Activated CD4-positive, alpha-beta T cell treated with anti-CD3 and anti-CD28 coated beads, Interleukin-2, amount 50 U/mL, for 48 hours (primary cell): ENCODE measurements around the gene BABAM1.
"Not testable (repeated sequence)": the region's sequence is repeated elsewhere in the genome, so short reads cannot be mapped to it uniquely, and the experiment has no call there.

ENCODE experiments used
- DNase-seq, 2 experiments: peaks; one replicate each; pipeline ENCODE4 v3.0.0-alpha.2; 2020

The BABAM1 gene

GRCh38 chr19:17275441-17276175 lies 8.4 kb downstream of the BABAM1 start:
- DNase-seq = no peak

GRCh38 chr19:17279436-17279835 lies 12.2 kb downstream of the BABAM1 start:
- no peak for DNase-seq

GRCh38 chr19:17281391-17282304 lies 14.4 kb downstream of the BABAM1 start, which contains the start of gene ANKLE1:
Gene ANKLE1, plus strand, starts transcription at chr19:17281901. Its CDS starts 20 bp downstream, at chr19:17281921.
- peak; percentile 67 to 71 for DNase-seq

- DNase-seq = peak; percentile 87 to 89
Measured at GRCh38 chr19:17282488-17283125, 15.4 kb downstream of the BABAM1 start.

- DNase-seq = no peak
Measured at GRCh38 chr19:17283504-17283996, 16.3 kb downstream of the BABAM1 start.

GRCh38 chr19:17285415-17286135 lies 18.3 kb downstream of the BABAM1 start:
- DNase-seq = no peak

GRCh38 chr19:17286263-17286662 lies 19.0 kb downstream of the BABAM1 start:
- no peak for DNase-seq

- no peak for DNase-seq
Measured at GRCh38 chr19:17286752-17287151, 19.5 kb downstream of the BABAM1 start.

GRCh38 chr19:17289489-17289888 lies 22.2 kb downstream of the BABAM1 start:
- peak; percentile 68 to 73 for DNase-seq

GRCh38 chr19:17292301-17293074 lies 25.2 kb downstream of the BABAM1 start:
- peak; percentile 83 to 86 for DNase-seq

- DNase-seq = no peak
Measured at GRCh38 chr19:17293605-17294004, 26.4 kb downstream of the BABAM1 start.

GRCh38 chr19:17294051-17294891 lies 27.0 kb downstream of the BABAM1 start:
- peak; percentile 70 to 73 for DNase-seq

- DNase-seq = not testable (repeated sequence)
Measured at GRCh38 chr19:17295551-17295950, 28.3 kb downstream of the BABAM1 start.

GRCh38 chr19:17296273-17296672 lies 29.0 kb downstream of the BABAM1 start:
- DNase-seq = peak in 1 of 2 experiments; percentile 24

- no peak for DNase-seq
Measured at GRCh38 chr19:17296976-17297375, 29.7 kb downstream of the BABAM1 start.

- DNase-seq = no peak
Measured at GRCh38 chr19:17300992-17301619, 33.9 kb downstream of the BABAM1 start.

- DNase-seq = no peak
Measured at GRCh38 chr19:17302391-17303166, 35.3 kb downstream of the BABAM1 start.

GRCh38 chr19:17303167-17303939 lies 36.1 kb downstream of the BABAM1 start, which contains the start of gene ABHD8:
Gene ABHD8, minus strand, starts transcription at chr19:17303425. Its CDS starts 1,809 bp downstream, at chr19:17301616.
- peak; percentile 96 to 97 for DNase-seq
